Activated naive CD8-positive, alpha-beta T cell treated with anti-CD3 and anti-CD28 coated beads for 36 hours (primary cell): Measurements from ENCODE around the gene FAF2. TPM values are rescaled to one million over a fixed set of nuclear protein-coding genes. Genes with fewer than 3 reads are reported as not detected.

ENCODE experiments used
- DNase-seq: peaks from one replicate; pipeline ENCODE4 v3.0.0; 2021
- H3K27ac Mint-ChIP-seq: one replicate; pipeline ENCODE4 v1.8.0; 2022; ENCODE audit warnings: mild to moderate bottlenecking, moderate library complexity, mixed read lengths
- H3K27me3 Mint-ChIP-seq: one replicate; pipeline ENCODE4 v1.8.0; 2022; ENCODE audit warnings: mild to moderate bottlenecking, mixed read lengths
- H3K36me3 Mint-ChIP-seq: one replicate; pipeline ENCODE4 v1.8.0; 2021; ENCODE audit warnings: mild to moderate bottlenecking, mixed read lengths
- H3K4me1 Mint-ChIP-seq: one replicate; pipeline ENCODE4 v1.8.0; 2021; ENCODE audit warnings: mixed read lengths
- H3K4me3 Mint-ChIP-seq: one replicate; pipeline ENCODE4 v1.8.0; 2022; ENCODE audit warnings: mild to moderate bottlenecking, moderate library complexity, mixed read lengths
- H3K9me3 Mint-ChIP-seq: one replicate; pipeline ENCODE4 v1.8.0; 2022; ENCODE audit warnings: mixed read lengths
- total RNA-seq, 2 experiments: library from RNA; stranded (reverse); gene quantifications; one replicate each; pipeline ENCODE4 v1.2.3, GENCODE V29; 2021

Gene FAF2
- total RNA-seq, 2 experiments from 2014 or later: 38.1 to 38.6 TPM

DNA sequence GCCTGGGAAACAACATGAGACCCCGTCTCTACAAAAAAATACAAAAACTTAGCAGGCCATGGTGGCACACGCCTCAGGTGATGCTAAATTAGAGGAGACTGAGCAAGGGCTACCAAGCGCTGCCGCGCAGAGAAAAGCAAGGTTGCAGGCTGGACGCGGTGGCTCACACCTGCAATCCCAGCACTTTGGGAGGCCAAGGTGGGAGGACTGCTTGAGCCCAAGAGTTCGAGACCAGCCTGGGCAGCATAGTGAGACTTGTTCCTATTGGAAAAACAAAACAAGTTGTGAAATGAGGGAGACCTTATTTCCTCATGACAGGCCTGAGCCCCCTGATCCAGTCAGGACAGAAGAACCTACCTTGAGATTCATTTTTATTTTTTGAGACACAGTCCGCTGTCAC, 77.5 kb downstream of the FAF2 start:
- no peak overlapping the region for H3K27ac Mint-ChIP-seq
- no peak for DNase-seq
- no peaks in the 10 kb centered on the region for H3K9me3 Mint-ChIP-seq
- H3K36me3 Mint-ChIP-seq: peaks cover 14% of the 10 kb centered on the region
- no peak overlapping the region for H3K4me3 Mint-ChIP-seq
- no peaks in the 10 kb centered on the region for H3K27me3 Mint-ChIP-seq
- H3K4me1 Mint-ChIP-seq: peaks cover 28% of the 10 kb centered on the region

DNA sequence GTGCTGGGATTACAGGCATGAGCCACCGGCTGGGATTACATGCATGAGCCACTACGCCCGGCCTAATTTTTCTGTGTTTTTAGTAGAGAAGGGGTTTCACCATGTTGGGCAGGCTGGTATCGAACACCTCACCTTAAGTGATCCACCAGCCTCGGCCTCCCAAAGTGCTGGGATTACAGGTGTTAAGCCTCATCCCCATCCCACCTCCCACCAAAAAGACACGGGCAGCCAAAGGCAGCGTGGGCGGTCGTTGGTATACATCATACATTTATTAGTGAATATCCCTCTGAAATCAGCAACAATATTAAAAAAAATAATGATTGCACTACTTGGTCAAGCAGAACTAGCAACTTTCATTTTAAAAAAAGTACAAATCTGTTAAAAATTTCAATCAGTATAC, 78.3 kb downstream of the FAF2 start:
- H3K27ac Mint-ChIP-seq: no peak overlapping the region

DNA sequence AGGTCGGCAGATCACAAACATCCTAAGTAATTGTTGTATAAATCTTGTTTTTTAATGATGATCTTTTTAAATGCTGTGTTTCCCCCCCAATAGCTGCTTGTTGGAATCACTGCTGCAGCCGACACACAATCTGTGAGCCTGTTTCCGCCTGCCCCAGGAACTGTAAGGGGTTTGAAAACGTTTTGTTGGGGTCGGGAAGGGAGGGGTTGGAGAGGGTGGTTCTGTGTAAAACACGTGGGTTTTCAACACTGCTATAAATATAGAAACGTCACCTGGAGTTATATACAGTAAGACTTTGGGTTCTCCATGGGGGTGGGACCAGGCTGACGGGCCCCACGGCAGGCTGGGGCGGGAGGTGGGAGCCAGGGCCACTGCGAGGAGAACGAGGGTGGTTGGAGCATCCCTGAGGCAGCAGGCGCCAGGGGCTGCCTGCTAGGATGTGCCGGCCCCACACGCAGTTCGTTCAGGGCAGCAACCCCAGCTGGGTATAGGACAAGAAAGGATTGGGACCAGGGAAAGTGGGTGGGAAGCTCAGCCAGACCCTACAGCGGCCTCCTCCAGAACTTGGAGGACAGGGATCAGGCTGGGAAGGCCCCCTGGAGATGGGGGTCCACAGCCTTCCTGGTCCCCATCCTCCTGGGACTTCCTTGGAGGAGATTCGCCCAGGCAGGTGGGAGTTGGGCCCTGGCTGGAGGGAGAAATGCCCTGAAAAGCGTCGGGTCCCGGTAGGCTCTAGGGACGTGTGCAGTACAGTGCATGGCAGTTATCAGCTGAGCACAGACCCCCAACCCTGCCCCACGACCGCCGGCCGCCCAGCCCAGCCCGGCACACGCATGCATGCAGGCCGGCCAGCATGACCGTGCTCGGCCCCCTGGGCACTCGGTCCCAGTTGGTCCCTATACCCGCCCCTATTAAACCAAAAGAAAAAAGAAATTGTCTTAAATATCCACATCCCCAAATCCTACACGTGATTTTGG, 79.3 kb downstream of the FAF2 start:
- H3K4me1 Mint-ChIP-seq: peaks cover 39% of the 10 kb centered on the region
- no peaks in the 10 kb centered on the region for H3K9me3 Mint-ChIP-seq
- H3K27me3 Mint-ChIP-seq: no peaks in the 10 kb centered on the region
- no peak overlapping the region for H3K4me3 Mint-ChIP-seq
- H3K36me3 Mint-ChIP-seq: peaks cover 17% of the 10 kb centered on the region
- H3K27ac Mint-ChIP-seq: peak overlapping the region; percentile 74
- DNase-seq: no peak

More for the DNA sequence above, 78.3 kb downstream of the FAF2 start:
- no peak for DNase-seq
- Mint-ChIP-seq H3K36me3 (peaks cover 17% of the 10 kb centered on the region), H3K9me3 (no peaks in the 10 kb centered on the region), H3K4me1 (peaks cover 33% of the 10 kb centered on the region), H3K4me3 (no peak overlapping the region), H3K27me3 (no peaks in the 10 kb centered on the region)

DNA sequence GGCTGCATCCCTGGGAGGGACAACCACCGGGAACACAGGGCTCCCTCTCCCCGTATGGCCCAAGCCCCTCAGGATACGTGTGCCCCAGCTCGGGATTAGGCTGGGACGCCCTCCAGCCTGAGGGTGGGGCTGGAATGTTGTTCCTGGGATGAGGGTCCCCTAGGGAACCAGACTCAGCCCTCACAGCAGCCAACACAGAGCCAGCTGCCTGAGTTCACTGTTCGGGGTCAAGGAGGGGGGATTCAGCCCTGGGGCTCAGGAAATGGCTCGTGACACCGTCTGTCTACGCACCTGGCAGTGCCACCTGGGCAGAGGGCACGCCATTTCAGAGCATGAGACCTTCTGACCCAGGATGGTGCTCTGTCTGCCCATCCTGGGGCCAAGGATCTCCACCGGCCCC, 80.1 kb downstream of the FAF2 start:
- peaks cover 18% of the 10 kb centered on the region for H3K36me3 Mint-ChIP-seq
- H3K27ac Mint-ChIP-seq: peak overlapping the region; percentile 74
- no peaks in the 10 kb centered on the region for H3K27me3 Mint-ChIP-seq
- H3K9me3 Mint-ChIP-seq: no peaks in the 10 kb centered on the region
- H3K4me1 Mint-ChIP-seq: peaks cover 38% of the 10 kb centered on the region
- H3K4me3 Mint-ChIP-seq: no peak overlapping the region
- no peak for DNase-seq

DNA sequence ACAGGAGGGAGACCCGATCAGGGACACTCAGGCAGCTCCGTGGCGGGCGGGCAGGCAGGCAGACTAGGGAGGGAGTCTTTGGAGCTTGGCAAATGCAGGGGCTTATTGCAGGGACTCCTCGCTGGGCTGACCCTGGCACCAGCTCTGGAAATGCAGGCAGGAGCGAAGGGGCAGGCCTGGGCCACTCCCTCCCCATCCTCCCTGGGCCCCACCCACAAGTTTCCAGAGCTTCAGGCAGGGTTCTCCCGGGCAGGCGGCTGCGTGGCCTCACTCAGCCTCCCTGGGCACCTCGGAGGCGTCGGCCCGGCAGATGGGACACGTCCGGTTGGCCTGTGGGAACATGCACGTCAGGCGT, 80.6 kb downstream of the FAF2 start:
- no peak for DNase-seq
- no peaks in the 10 kb centered on the region for H3K27me3 Mint-ChIP-seq
- no peaks in the 10 kb centered on the region for H3K9me3 Mint-ChIP-seq
- peaks cover 41% of the 10 kb centered on the region for H3K4me1 Mint-ChIP-seq
- peaks cover 20% of the 10 kb centered on the region for H3K36me3 Mint-ChIP-seq
- H3K27ac Mint-ChIP-seq: no peak overlapping the region
- H3K4me3 Mint-ChIP-seq: no peak overlapping the region

DNA sequence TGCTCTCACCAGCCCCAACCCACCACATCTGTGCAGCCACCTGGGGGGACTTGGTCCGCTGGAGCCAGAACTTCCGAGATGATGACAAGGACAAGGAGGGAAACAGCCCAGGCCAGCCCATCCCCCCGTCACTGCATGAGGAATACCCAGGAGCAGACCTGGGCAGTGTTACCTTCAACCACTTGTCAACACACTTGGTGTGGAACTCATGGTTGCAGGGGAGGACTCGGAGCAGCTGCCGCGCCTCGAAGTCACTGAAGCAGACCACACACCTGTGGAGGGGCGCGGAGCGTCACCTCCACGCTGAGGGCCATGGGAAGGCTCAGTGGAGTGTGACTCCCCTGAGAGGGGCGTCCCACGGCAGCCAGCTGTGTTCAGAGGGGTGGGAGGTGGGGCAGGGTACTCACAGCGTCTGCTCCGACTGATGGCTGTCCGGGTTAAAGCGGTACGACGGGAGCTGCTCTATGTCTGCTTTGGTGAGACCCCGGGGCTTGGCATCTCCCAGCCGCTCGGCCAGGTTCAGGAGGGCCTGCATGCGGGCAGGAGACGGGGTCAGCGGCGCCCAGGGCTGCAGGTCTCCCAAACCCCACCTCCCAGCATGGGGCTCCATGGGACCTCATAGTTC, 81.0 kb downstream of the FAF2 start:
- Mint-ChIP-seq H3K9me3 (no peaks in the 10 kb centered on the region), H3K4me1 (peaks cover 46% of the 10 kb centered on the region), H3K36me3 (peaks cover 20% of the 10 kb centered on the region), H3K4me3 (peak overlapping the region; percentile 76), H3K27me3 (no peaks in the 10 kb centered on the region), H3K27ac (peak overlapping the region; percentile 84)
- no peak for DNase-seq

DNA sequence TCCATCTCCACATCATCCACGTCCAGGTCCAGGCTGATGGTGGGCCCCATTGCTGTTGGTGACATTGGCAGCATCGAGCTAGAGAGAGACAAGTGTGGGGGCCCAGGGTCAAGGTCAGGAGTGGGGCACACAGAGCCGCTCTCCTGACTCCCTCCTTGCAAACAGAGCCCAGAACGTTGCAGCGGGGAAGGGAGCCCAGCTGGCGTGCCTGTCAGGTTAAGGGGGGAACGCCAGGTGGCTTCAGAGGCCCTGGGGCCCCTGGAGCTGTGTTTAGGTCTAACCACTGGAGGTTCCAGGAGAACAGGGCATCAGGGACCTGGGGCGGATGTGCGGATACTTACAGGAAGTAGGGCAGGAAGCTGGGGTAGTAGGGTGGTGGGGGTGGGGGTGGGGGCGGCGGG, 81.6 kb downstream of the FAF2 start:
- Mint-ChIP-seq H3K27me3 (no peaks in the 10 kb centered on the region), H3K9me3 (no peaks in the 10 kb centered on the region), H3K27ac (peak overlapping the region; percentile 84), H3K4me3 (peak overlapping the region; percentile 76), H3K4me1 (peaks cover 50% of the 10 kb centered on the region), H3K36me3 (peaks cover 20% of the 10 kb centered on the region)
- peak; percentile 58 for DNase-seq

DNA sequence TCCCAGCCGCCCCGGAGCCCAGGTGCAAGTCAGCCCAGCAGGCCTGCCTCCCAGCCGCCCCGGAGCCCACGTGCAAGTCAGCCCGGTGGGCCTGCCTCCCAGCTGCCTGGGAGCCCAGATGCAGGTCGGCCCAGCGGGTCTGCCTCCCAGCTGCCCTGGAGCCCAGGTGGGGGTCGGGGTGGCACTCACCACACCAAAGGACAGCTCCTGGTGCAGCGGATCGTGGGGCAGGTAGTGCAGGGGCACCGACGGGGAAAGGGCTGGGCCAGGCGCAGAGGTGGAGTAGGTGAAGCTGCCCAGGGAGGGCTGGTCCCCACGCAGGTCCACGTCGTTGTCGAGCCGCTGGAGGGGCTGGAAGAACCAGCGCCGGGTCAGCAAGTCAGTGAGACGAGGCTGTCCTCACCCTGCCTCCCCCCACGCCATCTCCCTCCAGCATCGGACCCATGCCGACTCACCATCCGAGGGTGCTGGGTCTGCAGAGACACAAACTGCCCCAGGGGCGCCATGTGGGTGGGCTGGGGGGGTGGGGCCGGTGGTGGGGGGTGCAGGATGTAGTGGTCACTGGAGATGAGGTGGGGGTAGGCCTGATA, 82.3 kb downstream of the FAF2 start:
- peak overlapping the region; percentile 79 for H3K4me3 Mint-ChIP-seq
- DNase-seq: no peak
- no peaks in the 10 kb centered on the region for H3K27me3 Mint-ChIP-seq
- H3K4me1 Mint-ChIP-seq: peaks cover 55% of the 10 kb centered on the region
- no peaks in the 10 kb centered on the region for H3K9me3 Mint-ChIP-seq
- peak overlapping the region; percentile 87 for H3K27ac Mint-ChIP-seq
- H3K36me3 Mint-ChIP-seq: peaks cover 21% of the 10 kb centered on the region

DNA sequence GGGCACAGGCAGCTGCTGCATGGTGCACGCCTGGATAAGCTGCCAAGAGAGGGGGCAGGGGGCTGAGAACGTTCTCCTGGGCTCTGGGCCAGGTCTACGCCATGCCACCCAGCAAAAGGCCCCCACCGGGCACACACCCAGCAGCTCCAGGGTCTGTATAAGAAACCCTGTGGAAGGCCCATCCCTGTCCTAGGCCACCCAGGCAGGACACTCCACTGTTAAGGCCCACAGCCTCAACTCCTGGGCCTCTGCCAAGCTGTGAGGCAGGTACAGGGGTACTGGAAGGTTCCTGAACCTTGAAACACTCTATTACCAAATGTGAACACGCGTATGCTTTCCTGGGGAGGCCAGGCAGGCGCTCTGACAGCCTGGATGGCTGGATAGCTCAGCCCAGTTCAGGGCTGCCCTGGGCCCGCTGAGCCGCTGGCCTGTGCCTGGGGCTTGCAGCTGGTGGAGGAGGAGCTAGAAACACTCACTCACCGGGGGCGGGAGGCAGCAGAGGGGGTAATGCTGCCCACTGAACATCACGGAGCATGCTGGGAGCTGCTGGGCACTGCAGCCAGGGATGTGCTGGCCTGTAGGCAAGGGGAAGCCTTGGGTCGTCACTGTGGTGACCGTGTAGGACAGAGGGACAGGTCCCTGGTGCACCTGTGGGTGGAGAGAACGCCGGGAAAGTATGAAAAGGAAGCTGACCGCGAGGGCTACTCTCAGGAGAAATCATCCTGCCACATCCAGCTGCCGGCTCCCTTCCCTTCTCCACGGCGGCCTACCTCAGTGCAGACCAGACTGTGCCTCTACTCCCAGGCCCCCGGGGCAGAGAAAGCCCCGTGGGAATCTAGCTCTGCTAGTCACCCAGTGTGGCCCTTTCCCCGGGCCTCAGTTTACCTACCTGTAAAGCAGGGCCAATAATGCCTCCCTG, 83.1 kb downstream of the FAF2 start:
- peaks cover 55% of the 10 kb centered on the region for H3K4me1 Mint-ChIP-seq
- peak overlapping the region; percentile 87 for H3K27ac Mint-ChIP-seq
- peaks cover 27% of the 10 kb centered on the region for H3K36me3 Mint-ChIP-seq
- no peaks in the 10 kb centered on the region for H3K9me3 Mint-ChIP-seq
- peak; percentile 54 for DNase-seq
- H3K4me3 Mint-ChIP-seq: peak overlapping the region; percentile 79
- no peaks in the 10 kb centered on the region for H3K27me3 Mint-ChIP-seq

DNA sequence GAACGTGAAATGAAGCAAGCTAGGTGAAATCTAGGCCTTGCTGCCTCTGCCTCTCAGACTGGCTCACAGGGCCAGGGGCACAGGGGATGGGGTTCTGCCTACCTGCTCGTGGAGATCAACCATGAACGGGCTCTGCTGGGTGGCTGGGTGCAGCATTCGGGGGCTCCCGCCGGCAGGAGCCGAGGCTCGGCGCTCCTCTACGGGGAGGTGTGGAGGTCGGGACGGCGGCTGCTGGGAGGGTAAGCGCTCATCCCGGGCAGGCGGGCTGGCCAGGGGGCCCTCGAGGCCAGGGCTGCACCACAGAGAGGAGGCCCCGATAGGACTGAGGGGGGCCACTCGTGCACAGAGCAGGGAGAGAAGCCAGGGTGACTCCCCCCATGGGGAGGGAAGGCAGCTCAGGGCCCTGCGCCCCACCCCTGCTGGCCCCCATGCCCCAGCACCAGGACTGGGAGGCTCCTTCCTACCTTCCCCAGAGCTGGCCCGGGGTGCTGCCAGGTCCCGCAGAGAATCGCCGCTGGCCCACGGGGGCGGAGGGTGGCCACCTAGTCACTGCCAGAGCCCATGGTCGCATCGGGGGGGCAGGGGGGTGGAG, 83.8 kb downstream of the FAF2 start:
- no peak for DNase-seq
- no peaks in the 10 kb centered on the region for H3K27me3 Mint-ChIP-seq
- H3K9me3 Mint-ChIP-seq: no peaks in the 10 kb centered on the region
- H3K27ac Mint-ChIP-seq: no peak overlapping the region
- H3K4me3 Mint-ChIP-seq: peak overlapping the region; percentile 79
- peaks cover 55% of the 10 kb centered on the region for H3K4me1 Mint-ChIP-seq
- peaks cover 27% of the 10 kb centered on the region for H3K36me3 Mint-ChIP-seq

DNA sequence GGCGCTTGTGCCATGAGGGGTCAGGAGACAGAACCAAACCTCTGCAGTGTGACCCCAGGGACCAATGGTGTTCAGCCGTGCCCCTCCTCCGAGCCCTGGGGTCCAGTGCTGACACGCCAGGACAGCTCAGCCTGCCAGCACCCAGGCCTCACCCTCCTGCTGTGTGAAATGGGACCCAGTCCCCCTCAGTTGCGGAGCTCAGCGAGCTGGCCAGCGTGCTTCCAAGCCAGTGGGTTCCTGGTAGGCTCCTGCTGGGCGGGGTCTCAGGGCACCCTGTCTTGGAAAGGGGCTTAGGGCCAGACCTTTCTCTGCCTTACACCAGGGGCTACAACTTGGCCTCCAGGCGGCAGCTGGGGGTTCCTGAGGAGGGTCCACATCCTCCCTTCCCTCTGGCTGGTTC, 84.6 kb downstream of the FAF2 start:
- Mint-ChIP-seq H3K4me1 (peaks cover 47% of the 10 kb centered on the region), H3K27ac (peak overlapping the region; percentile 98), H3K27me3 (no peaks in the 10 kb centered on the region), H3K4me3 (peak overlapping the region; percentile 22), H3K36me3 (peaks cover 27% of the 10 kb centered on the region), H3K9me3 (no peaks in the 10 kb centered on the region)
- no peak for DNase-seq

DNA sequence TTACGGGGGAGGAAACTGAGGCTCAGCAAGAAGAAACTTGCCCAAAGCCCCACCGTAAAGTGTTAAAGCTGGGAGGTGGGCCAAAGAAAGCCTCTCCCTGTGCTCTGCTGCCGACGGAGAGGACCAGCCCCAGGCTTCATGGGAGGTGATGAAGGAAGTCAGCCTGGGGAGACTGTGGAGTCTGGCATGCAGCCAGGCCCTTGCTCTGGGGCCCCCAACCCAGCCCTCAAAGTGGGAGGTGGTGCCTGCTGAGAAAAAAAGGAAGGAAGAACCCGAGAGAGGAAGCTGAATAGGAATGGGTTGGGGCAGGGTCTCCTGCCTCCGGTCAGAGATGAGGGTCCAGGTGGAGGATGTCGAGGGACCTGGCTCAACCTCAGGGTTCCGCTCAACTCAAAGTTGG, 85.2 kb downstream of the FAF2 start:
- H3K4me1 Mint-ChIP-seq: peaks cover 47% of the 10 kb centered on the region
- H3K27ac Mint-ChIP-seq: peak overlapping the region; percentile 98
- peak overlapping the region; percentile 96 for H3K4me3 Mint-ChIP-seq
- H3K27me3 Mint-ChIP-seq: no peaks in the 10 kb centered on the region
- H3K9me3 Mint-ChIP-seq: no peaks in the 10 kb centered on the region
- peaks cover 23% of the 10 kb centered on the region for H3K36me3 Mint-ChIP-seq
- no peak for DNase-seq

DNA sequence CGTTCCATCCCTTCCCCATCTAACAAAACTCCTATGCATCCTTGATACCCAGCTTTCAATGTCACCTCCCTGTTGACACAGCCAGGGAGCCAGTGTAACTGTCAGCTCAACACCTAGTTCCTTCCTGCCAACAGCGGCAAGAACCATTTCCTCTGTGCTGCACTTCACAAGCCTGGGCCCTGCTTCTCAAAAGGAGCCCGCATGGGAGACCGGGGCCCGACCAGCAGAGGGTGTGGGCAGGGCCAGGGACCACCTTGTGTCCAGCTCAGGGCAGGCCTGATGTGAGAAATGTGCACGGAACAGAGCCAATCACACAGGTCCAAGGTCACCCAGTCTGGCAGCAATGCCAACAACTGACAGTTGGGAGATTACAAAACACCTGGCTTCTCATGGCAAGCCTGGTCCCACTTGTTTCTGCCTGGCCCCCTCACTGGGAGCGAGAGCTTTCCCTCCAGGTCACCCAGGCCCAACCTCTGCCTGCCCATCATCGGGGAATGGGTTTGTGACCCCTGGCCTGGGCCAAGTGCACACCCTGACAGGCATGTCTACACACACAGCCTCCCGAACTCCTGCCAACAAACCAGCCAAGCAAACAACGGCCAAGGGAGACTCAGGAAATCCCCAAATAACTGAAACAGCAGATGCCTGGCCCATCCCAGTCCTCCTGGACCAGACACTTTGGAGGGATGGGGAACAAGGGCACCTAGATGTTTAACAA, 85.9 kb downstream of the FAF2 start:
- peak; percentile 48 for DNase-seq
- H3K4me3 Mint-ChIP-seq: peak overlapping the region; percentile 96
- no peaks in the 10 kb centered on the region for H3K9me3 Mint-ChIP-seq
- H3K27me3 Mint-ChIP-seq: no peaks in the 10 kb centered on the region
- peak overlapping the region; percentile 98 for H3K27ac Mint-ChIP-seq
- peaks cover 50% of the 10 kb centered on the region for H3K4me1 Mint-ChIP-seq
- H3K36me3 Mint-ChIP-seq: peaks cover 23% of the 10 kb centered on the region

DNA sequence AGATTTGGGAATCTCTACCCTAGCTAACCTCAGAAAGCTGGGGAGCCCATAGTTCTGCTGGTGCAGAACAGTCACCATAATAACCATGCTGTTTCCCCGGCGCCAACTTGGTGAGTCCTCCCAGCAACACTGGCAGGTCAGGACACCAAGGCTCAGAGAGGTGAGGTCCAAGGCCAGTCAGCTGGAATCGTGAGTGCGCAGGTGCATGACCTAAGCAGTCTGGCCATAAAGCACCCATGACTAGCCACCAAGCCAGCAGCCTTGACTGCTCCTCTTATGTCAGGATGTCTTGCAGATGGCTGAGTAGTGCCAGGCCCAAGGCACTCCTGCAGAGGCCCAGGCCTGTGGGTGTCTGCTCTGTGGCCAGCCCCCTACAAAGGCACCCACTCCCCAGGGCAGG, 86.5 kb downstream of the FAF2 start:
- Mint-ChIP-seq H3K4me1 (peaks cover 51% of the 10 kb centered on the region), H3K4me3 (peak overlapping the region; percentile 96), H3K27me3 (no peaks in the 10 kb centered on the region), H3K36me3 (peaks cover 20% of the 10 kb centered on the region), H3K9me3 (no peaks in the 10 kb centered on the region), H3K27ac (peak overlapping the region; percentile 98)
- DNase-seq: peak; percentile 28
